GM10847 (cell line): ENCODE measurements around the gene HBEGF.

Experiments
- POLR2A ChIP-seq: IDR thresholded peaks from 2 replicates; pipeline ENCODE4 v1.6.1; 2011; ENCODE audit not compliant: insufficient read length; ENCODE audit errors: extremely low read depth

The HBEGF gene

DNA sequence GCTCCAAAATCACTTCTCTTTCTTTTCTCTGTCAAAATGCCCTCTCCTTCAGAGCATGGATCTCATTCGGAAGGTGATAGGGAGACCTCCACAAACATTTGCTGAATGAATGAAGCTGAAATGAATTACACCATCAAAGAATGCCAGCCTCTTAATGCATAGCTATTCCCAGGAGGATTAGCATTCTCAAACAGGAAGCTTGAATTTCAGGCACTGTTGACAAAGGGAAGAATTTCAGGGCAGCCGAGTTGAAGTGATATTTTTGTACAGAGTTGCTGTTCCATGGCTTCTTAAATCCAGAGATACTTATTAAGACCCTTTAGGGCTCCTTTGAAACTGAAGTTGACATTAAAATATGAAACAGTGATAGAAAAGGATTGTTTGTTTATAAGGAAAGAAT lies 18.8 kb downstream of the HBEGF start:
- no peak for TF ChIP-seq POLR2A

DNA sequence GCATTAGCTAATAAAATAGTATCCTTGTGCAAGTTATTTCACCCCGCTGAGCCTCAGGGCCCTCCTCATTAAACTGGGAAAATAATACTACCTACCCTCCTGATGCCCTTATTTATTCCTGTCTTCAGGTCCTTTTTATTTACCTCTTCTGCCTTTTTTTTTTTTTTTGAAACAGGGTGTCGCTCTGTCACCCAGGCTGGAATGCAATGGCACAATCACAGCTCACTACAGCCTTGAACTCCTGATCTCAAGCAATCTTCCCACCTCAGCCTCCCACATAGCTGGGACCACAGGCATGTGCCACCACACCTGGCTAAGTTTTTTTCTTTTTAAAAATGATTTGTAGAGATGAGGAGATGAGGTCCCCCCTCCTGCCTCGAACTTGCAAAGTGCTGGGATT lies 20.9 kb downstream of the HBEGF start:
- no peak for TF ChIP-seq POLR2A

DNA sequence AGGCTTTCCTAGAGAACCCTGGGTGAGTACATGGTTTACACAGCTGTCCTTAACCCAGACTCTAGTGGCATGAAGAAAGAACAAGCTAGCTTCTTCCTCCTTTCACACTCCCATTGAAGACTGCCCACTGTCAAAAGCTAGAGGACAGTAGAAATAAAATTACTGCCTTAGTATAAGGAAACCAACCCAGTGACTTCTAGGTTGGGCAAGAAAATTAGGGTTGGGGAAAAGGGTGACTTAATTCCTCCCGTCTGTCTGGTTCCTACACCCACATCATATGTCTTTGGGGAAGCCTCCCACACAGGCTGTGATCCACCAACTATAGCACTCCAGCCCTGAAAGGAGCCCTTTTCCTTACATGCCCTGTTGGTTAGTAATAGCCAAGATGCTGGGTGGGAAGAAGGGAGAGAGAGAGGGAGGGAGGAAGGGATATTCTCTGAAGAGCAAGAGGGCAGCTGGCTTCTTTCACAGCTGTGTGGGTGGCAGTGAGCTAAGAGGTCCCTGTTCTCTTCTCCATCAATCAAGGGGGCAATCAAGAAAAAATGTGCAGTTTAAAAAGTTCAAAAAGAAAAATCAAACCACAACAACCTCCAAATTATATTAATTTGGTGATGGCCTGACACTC lies 21.7 kb downstream of the HBEGF start:
- no peak for TF ChIP-seq POLR2A

DNA sequence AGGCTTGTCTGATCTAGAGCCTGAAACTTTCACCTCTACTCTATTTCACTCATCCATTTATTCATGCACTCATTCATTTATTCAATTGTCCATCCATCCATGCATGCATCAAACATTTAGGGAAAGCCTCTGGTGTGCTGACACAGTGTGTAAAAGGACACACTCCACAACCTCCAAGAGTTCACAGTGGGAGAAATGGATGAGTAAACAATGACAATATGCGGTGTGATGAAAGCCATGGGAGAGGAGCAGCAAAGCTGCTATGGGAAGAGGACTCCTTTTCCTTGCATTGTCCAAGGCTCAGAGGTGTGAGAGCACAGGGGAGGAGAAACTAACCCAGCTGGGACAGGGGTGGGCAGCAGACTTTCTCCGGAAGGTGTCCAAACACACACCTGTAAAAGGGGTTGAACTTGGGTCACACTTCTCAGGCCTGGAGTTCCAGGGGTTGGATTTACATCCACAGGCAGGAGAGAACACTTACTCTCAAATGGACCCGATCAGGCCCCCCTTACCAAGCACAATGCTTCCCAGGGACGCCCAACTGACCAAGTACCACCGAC lies 22.3 kb downstream of the HBEGF start:
- no peak for TF ChIP-seq POLR2A

DNA sequence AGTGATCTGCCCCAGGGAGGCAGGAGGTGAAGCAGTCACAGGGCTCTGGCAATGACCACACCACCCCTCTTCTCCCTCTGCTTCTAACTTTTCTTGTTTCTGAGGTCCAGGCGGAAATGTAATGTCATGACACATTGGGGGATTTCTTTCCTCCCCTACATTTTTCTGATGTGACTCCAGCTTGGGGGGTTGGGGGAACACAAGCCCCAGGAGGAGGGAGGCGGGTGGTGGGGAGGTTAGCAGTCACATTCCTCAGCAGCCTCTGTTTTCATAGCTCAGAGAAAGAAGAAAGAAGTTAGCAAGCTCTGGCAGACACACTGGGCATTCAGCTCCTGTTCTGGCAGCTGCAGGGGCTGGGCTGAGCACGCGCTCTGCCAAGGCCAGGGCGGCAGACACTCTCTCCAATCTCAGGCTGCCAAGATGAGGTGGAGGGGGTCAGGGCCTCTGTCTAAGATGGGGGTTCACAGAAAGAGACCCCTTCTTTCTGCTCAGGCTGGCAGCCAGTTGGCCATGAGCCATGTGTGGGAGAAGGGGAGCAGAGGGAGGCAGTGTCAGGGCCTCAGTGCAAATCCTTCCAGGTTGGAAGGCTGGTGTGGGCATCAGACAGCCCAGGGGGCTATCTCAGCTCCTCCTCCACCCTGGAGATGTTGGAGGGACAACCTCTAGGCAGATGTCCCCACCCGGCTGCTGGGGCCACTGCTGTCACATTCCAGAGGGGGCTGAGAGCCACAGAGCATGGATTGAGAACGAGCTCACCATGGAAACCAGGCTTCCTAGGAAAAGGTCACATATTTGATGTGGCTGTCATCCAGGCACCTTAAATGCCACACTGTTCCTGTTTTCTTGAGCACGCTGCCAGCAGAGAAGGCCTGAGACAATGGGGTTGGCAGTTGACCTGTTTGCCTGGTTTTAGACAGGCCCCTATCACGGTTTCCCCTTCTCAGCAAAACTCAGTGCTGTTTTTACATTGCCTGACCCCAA lies 23.4 kb downstream of the HBEGF start:
- no peak for TF ChIP-seq POLR2A

DNA sequence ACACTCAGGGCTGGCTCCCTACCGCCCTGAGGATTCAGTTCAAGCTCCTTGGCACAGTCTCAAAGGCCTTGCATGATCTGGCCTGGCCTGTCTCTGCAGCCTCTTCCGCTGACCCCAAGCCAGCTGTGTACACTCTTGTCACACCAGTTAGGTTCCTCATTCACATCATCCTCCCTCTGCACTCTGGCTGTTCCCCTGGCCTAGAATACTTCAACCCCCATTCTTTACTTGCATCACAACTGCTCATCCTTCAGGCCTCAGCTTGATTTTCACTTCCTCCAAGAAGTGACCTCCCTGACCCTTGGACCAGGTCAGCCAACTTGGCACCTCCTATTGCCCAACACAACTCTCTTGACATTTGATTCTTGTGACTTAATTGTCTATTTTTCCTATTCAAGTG lies 24.6 kb downstream of the HBEGF start:
- no peak for TF ChIP-seq POLR2A

DNA sequence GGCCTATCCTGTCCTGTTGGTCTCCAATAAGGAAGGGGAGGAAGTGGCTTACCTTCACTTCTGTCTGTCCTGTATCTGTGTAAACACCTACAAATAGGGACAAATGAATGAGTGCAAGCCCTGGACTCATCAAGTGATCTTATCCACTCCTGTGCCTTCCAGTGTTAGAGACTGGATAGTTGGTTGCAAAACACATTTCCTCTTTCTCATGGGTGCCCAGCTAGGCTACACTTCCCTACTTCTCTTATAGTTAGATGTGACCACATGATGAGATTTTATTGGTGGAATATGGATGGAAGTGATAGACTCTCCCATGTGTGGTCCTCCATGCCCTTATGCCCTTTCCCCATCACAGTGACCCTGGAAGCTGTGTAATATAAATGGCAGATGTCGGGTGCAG lies 26.6 kb downstream of the HBEGF start:
- no peak for TF ChIP-seq POLR2A

DNA sequence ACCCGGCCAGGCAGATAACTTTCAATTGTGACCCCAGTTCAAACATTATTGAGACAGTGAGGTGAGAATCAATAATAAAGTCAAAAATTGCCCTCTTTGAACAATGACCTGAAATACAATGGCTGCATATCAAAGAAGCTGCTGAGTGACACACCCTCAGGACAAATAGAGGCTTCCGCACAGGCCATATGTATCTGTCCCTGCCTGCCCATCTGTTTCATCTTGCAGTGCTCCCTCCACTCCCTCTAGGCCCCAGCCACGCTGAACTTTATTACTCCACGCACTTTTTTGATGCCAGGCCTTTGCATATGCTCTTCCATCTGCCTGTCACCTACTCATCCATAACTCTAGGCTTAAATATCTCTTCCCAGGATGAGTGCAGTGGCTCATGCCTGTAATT lies 27.6 kb downstream of the HBEGF start:
- no peak for TF ChIP-seq POLR2A

DNA sequence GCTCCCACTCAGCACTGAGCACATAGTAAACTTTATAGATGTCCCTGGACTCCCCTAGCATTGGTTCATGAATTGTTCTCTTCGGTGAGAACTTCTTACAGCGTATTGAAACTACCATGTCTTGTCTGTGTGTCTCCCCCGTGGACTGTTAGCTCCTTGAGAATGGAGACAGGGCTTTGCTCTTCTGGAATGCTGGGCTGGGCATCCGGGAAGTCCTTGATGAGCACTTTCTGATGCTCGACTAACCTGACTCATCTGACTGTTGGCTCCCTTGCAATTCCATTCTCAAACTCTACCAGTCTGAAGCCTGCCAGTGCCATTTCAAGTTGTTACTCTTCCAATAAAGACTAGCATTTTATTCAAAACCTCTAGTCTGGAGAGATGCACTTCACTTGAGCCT lies 28.5 kb downstream of the HBEGF start:
- no peak for TF ChIP-seq POLR2A

DNA sequence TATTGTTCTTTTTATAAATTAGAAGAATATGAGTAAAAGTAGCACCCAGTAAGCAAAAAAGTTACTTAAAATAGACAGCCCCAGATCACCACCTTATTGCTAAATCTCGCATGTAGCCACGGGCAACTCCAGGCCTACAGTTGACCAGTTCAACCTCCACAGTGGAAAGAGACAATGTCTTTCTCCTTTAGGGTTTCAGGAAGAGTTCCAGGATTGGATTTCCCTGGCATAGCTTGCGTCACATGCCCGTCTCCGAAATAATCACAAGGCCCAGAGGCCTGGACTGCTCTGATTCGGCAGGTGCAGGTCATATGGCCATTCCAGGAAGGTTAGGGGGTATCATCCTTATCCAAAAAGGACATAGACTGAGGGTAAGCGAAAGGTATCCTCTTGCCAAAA lies 33.6 kb downstream of the HBEGF start:
- TF ChIP-seq POLR2A: no peak

DNA sequence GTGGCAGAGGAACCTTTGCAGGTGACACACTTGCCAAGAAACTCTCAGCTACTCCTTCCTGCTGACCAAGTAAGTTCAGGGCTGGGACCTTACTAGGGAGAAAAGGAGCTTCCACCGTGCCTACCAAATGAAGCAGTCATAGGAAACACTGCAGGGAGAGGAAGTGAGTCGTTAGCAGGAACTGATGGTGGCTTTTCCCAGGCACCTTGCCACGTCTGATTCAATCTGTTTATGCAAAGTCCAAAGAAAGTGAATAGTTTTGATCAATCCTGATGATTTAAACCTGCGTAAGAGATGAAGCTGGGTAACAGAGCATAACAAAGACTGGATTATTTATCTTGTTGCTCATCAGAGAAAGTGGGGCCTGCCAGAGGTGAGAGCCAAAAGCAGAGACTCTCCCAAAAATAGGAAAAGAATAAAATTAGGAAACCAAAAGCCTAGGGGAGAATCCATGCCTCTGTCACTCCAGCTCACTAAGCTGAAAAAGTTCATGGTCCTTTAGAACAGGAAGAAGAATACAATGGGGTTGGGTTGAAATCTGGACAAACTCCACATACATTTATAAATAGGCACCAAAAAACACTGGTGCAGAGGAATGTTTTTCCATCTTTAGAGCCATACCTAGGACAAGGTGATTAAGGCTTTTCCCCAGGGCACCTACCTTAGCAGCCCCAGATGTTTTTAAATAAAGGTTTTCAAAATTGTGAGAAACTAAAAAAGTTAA lies 34.2 kb downstream of the HBEGF start:
- TF ChIP-seq POLR2A: no peak

DNA sequence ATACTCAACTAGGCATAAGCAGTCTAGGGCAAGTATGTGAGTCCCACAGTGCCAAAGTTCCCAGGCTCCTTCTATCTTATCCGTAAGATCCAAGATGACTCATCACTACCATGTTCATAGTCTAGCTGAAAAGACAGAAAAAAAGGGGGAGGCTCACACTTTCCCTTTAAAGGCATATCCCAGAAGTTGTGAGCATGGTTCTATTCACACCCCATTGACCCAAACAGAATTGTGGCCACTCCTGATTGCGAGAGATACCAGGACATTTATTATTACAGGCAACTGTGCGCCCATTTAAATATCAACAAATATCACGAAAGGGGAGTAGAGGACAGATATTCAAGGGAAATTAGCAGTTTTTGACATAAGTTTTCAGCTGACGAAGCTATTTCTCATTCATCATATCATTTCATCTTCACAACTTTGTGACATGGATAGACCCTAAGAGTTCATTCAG lies 35.4 kb downstream of the HBEGF start:
- no peak for TF ChIP-seq POLR2A

DNA sequence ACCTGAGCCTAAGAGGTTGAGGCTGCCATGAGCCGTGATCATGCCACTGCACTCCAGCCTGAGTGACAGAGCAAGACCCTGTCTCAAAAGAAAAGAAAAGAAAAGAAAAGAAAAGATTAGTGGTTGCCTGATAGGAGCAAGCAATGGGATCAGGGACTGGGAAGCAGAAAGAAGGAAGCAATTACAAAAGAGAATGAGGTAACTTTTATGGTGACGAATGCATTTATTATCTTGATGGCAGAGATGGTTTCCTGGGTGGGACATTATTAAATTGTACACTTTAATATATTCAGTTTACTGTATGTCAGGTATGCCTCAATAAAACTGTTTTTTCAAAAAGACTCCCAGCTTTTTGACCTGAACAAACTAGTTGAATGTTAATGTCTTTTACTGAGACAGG lies 36.0 kb downstream of the HBEGF start:
- no peak for TF ChIP-seq POLR2A

DNA sequence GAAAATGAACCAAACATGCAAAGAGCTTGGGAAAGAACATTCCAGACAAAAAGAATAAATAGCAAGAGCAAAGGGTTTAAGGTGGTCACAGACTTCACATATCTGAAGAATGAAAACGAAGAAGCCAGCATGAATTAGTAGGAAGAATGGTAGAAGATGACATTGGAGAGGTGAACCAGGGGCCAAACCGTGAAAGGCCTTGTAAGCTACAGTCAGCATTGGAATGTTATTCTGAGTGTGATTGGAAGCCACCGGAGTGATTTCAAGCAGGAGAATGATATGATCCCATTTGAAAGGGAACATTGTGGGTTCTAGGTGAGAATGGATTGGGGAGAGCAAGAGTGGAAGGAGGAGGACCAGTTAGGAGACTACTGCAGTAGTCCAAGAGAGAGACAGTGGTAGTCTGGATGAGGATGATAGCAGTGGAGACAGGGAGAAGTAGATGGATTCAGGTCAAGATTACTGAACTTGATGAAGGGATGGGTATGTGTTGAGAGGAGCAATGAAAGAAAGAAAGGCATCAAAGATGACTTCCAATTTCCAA lies 36.6 kb downstream of the HBEGF start:
- TF ChIP-seq POLR2A: no peak

DNA sequence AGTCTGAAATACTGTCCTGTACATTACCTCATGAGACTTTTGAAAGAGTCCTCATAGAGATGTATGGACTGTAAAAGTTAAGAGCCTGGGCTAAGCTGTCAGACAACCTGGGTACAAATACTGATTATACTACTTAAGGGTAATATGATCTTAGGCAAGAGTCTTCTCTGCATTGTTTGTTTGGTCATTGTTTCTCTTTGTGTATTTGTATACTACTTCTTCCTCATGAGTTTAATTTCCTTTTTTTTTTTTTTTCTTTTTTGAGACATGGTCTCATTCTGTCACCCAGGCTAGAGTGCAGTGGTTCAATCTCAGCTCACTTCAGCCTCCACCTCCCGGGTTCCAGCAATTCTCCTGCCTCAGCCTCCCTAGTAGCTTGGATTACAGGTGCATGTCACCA lies 40.9 kb downstream of the HBEGF start:
- TF ChIP-seq POLR2A: no peak
